GM21529 (cell line): Measurements from ENCODE around the gene GDF10.

Experiments
- ATAC-seq: cut with Tn5 transposase; IDR thresholded peaks from one replicate; pipeline ENCODE4 v1.9.1; 2021; ENCODE audit not compliant: unreplicated experiment

GDF10 gene

GRCh38 chr10:47290338-47290737 is 9.7 kb upstream of the GDF10 start:
- ATAC-seq, result no peak

GRCh38 chr10:47291682-47292081 is 8.3 kb upstream of the GDF10 start:
- no peak for ATAC-seq

GRCh38 chr10:47294057-47294456 is 5.9 kb upstream of the GDF10 start:
- no peak for ATAC-seq

DNA sequence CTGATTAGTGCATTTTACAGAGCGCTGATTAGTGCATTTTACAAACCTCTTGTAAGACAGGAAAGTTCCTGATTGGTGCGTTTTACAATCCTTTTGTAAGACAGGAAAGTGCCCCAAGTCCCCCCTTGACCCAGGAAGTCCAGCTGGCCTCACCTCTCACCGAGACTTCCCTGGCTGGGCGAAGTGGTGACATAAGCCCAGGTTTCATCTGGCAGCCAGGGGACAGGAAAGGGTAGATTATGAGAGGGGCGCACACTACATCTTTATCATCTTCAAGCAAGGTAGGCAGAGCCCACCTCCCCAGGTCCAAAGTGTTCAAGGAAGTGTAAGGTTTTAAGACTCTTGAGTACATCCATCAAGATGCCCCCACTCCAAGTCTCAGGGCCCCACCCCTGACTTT is 5.5 kb upstream of the GDF10 start:
- ATAC-seq, result no peak

GRCh38 chr10:47295411-47295810 is 4.6 kb upstream of the GDF10 start:
- no peak for ATAC-seq

DNA sequence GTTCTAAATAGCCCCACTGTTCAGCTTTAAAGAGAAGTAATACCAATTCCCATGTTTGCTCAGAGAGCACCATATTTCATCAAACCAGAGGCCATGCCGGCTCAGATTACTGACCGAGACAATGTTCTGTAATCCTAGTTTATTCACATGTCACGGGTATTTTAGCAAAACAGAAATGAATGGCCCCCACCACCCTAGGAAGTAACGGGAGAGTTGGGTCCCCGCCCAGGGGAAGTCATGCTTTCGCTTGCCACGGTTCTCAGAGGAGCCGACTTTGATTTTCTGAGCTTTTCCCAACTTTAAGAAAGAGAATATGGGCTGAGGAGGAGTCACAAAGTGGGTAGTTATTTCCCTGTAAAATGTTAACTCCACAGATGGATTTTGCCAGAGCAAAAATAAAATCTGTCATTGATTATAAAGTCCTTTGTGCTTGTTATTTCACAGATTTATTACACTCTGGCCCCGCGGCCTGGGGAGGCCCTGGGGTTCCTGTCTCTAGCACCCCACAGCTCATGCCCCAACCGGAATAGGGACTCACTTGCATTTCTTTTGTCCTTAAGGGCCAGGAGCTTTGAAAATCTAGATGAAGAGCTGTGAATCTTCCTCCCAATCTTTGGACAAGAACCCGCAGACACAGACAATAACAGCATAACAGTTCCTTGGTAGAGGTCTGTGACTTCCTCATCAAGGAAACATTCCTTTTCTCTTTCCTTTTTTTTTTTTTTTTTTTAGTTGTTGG is 3.7 kb upstream of the GDF10 start:
- ATAC-seq, result no peak

GRCh38 chr10:47296941-47297340 is 3.1 kb upstream of the GDF10 start:
- ATAC-seq, result no peak

- no peak for ATAC-seq
Measured at GRCh38 chr10:47297866-47298540, 2.0 kb upstream of the GDF10 start.

- ATAC-seq, result no peak
Measured at GRCh38 chr10:47298715-47299114, 1.3 kb upstream of the GDF10 start.

- ATAC-seq, result no peak
Measured at GRCh38 chr10:47300429-47300931, 483 bp downstream of the GDF10 start.

DNA sequence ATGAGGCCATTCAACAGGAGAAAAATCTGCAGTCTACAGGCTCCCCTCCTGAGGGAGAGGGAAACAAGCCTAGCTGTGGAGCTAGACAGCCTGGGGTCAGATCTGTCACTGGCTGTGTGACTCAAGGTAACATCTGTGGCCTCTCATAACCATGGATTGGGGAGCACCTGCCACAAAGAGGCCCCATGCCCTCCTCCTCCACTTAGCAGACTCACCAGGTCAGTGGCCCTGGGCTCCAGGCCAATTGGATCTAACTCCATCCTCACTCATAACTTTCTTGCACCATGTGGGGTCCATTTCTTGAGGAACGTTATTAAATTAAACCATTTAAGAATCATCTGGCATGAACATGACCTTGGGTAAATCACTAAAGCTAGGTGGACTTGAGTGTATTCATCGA is 1.8 kb downstream of the GDF10 start:
- ATAC-seq, result no peak

DNA sequence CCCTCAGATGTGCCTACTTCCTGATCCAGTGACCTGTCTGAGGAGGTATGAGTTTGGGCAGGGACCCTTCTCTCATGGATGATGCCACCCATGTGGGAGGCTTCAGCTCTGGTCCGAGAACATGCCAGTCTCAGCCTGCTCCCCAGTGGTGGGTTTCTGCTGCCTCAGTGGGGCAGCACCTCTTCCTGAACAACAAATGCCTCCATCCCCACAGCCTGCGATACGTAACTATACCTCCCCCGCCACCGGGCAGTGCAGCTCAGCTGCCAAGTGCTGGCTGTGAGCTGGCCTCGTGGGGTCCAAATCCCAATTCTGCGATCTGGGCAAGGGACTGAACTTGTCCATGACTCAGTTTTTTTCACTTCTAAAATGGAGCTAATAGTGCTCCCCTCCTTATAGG is 3.1 kb downstream of the GDF10 start:
- no peak for ATAC-seq

DNA sequence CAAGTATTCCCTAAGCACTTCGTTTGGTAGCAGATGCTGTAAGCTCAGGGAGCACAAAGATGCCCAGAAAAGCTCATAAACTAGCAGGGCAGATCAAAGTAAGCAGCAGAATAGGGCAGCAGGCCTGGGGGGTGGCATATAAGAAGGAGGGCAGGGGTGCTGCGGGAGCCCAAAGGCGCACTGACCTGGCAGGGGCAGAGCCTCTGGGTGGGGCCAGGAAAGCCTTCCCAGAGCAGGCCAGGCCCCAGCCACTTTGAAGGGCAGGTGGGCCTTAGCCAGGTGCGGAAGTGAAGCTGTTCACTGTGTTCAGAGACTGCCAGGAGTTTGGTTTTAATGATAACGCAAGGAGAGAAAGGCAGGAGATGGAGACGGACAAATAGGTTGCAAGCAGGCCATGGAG is 3.9 kb downstream of the GDF10 start:
- no peak for ATAC-seq

- no peak for ATAC-seq
Measured at GRCh38 chr10:47305566-47305965, 5.6 kb downstream of the GDF10 start.

DNA sequence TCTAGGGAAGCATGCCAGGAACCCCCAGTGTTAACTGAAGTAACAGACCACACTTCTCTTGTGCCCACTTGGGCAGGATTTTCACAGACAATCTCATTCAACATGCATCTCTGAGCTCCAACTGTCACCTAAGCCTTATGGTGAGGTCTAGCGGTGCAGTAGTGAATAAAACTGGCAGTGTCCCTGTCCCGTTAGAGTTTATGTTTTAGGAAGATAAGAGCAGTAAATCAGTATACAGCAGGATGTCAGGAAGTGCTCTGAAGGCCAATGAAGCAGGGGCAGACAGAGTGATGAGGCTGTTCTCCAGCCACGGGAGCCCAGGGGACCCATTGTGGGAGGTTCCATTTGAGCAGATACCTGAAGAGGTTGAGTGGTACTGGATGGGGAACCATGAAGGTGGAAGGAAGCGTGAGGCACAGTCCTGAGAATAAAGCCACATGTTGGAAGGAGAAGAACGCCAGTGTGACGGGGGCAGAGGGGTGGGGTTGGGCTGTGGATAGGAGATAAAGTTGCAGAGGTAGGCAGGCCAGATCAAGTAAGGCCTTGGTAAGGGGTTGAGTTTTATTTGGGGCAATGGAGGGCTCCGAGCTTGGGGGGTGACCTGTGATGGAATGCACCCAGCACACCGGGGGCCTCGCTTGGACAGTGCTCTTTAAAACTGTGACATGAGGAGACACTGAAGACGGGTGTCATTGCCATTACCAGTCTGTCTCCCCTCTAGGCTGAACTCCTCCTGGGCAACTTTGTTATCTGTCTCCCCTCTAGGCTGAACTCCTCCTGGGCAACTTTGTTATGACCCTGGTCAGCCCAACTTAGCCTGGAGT is 6.6 kb downstream of the GDF10 start:
- no peak for ATAC-seq

GRCh38 chr10:47307381-47307780 is 7.4 kb downstream of the GDF10 start:
- ATAC-seq, result no peak

- ATAC-seq, result no peak
Measured at GRCh38 chr10:47308775-47309174, 8.8 kb downstream of the GDF10 start.

DNA sequence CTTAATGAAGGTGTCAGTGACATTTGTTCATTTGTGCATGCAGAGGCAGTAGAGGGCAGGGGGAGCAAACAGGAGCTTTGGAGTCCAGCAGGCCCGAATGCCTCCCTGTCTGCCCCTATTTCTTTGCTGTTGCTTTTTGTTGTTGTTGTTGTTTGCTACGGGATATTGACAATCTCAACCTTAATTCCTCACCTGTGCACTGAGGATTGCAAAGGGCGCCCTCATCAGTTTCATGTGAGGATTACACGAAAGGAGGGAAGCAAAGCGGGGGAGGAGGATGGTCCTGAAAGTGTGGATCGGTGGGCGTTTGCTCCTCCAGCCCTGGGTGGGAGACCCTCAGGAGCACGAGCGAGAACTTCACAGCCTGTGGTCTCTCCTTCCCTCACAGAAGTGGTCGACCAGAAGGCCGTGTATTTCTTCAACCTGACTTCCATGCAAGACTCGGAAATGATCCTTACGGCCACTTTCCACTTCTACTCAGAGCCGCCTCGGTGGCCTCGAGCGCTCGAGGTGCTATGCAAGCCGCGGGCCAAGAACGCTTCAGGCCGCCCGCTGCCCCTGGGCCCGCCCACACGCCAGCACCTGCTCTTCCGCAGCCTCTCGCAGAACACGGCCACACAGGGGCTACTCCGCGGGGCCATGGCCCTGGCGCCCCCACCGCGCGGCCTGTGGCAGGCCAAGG is 9.6 kb downstream of the GDF10 start:
- no peak for ATAC-seq

DNA sequence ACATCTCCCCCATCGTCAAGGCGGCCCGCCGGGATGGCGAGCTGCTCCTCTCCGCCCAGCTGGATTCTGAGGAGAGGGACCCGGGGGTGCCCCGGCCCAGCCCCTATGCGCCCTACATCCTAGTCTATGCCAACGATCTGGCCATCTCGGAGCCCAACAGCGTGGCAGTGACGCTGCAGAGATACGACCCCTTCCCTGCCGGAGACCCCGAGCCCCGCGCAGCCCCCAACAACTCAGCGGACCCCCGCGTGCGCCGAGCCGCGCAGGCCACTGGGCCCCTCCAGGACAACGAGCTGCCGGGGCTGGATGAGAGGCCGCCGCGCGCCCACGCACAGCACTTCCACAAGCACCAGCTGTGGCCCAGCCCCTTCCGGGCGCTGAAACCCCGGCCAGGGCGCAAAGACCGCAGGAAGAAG is 10.1 kb downstream of the GDF10 start:
- no peak for ATAC-seq

DNA sequence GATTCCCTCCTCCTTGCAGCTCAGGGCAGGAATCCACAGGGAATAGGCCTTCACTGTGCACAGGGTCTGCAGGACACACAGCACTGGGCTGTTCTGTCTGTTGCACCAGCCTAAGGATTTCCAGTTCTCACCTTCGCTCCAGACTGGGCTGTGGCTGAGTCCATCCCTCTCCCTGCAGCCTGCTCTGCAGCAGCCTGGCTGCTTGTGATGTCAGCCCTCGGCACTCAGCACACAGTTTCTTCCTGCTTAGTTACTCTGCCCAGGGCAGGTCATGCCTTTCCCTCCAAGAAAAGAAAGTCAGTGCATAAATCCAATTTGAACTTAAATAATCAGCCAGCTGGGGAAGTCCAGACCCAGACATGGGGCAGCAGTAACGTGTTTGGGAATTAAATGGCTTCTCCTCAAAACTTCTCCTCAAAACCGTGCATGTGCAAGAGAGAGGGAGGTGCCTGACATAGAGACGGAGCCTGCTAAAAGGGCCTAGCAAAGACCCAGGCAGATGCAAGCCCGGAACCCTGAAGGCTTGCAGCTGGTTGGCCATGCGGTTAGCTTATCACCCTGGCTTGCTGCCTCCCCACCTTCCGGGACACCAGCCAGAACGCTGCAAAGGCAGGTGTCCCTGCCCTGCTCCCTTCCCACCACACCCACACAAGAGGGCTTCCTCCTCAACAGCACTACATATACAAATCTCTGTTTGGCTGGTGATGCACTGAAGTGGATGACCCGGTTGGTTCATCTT is 11.4 kb downstream of the GDF10 start:
- no peak for ATAC-seq
